Hepatocyte (in vitro differentiated cells): ENCODE data around the gene GHR. TPM values are rescaled to one million over a fixed set of nuclear protein-coding genes. Genes with fewer than 3 reads are reported as not detected.

ENCODE experiments used
- DNase-seq: peaks from one replicate; pipeline ENCODE4 v3.0.0-alpha.2; 2016; ENCODE audit warnings: low spot score
- H2AFZ ChIP-seq: fragments of 200-600 bp; sonication (generic); 2 replicates; pipeline ENCODE4 v1.6.0; 2016; ENCODE audit warnings: antibody characterized with exemption, mild to moderate bottlenecking
- H3K27ac ChIP-seq: fragments of 200-600 bp; sonication (generic); 2 replicates; pipeline ENCODE4 v1.5.1; 2016; ENCODE audit warnings: mild to moderate bottlenecking
- H3K27me3 ChIP-seq: fragments of 200-600 bp; sonication (generic); 2 replicates; pipeline ENCODE4 v1.6.1; 2016
- H3K36me3 ChIP-seq: fragments of 200-600 bp; sonication (generic); replicated peaks from 2 replicates; pipeline ENCODE4 v1.5.1; 2016; ENCODE audit warnings: low read depth; ENCODE audit not compliant: insufficient read depth
- H3K4me1 ChIP-seq: fragments of 200-600 bp; sonication (generic); 2 replicates; pipeline ENCODE4 v1.5.1; 2016; ENCODE audit warnings: mild to moderate bottlenecking, moderate library complexity; ENCODE audit not compliant: insufficient read depth
- H3K4me2 ChIP-seq: fragments of 200-600 bp; sonication (generic); 2 replicates; pipeline ENCODE4 v1.6.0; 2016
- H3K4me3 ChIP-seq: fragments of 200-600 bp; sonication (generic); 2 replicates; pipeline ENCODE4 v1.5.1; 2016; ENCODE audit warnings: mild to moderate bottlenecking
- H3K79me2 ChIP-seq: fragments of 200-600 bp; sonication (generic); 2 replicates; pipeline ENCODE4 v1.6.0; 2017; ENCODE audit warnings: mild to moderate bottlenecking
- H3K9me2 ChIP-seq: fragments of 200-600 bp; sonication (generic); replicated peaks from 2 replicates; pipeline ENCODE4 v1.6.0; 2017; ENCODE audit warnings: mild to moderate bottlenecking; ENCODE audit not compliant: insufficient read depth
- H3K9me3 ChIP-seq: fragments of 200-600 bp; sonication (generic); 2 replicates; pipeline ENCODE4 v1.5.1; 2016; ENCODE audit warnings: low read depth, mild to moderate bottlenecking
- H4K20me1 ChIP-seq: fragments of 200-600 bp; sonication (generic); 2 replicates; pipeline ENCODE4 v1.6.0; 2016; ENCODE audit warnings: mild to moderate bottlenecking; ENCODE audit not compliant: insufficient read depth, poor library complexity, severe bottlenecking
- EZH2 ChIP-seq: fragments of 200-600 bp; sonication (generic); IDR thresholded peaks from 2 replicates; pipeline ENCODE4 v1.6.1; 2016; ENCODE audit warnings: antibody characterized with exemption, mild to moderate bottlenecking, borderline replicate concordance
- EZH2phosphoT487 ChIP-seq: fragments of 200-600 bp; sonication (generic); IDR thresholded peaks from one replicate; pipeline ENCODE4 v1.6.1; 2018; ENCODE audit warnings: antibody characterized with exemption, mild to moderate bottlenecking, low read depth, moderate library complexity; ENCODE audit not compliant: unreplicated experiment, severe bottlenecking
- WGBS: methylation state at CpG from one replicate; pipeline ENCODE4 v1.1.6; 2016; ENCODE audit warnings: low lambda C conversion rate; ENCODE audit errors: missing lambda C conversion rate; 5-methylcytosine and 5-hydroxymethylcytosine counted together
- polyA plus RNA-seq: library from polyadenylated mRNA; unstranded; fragments of >200 nt; fragmentation: Nextera tagmentation; extraction: Ambion mirVana; gene quantifications from 2 replicates; pipeline ENCODE4 v1.2.1, GENCODE V29; 2016
- total RNA-seq: library from RNA; depleted of rRNA; stranded (reverse); fragments of >200 nt; gene quantifications from 2 replicates; pipeline ENCODE4 v1.2.3, GENCODE V29; 2014
- TF ChIP-seq, protein P1 (sequence below): fragments of 200-600 bp; sonication (generic); IDR thresholded peaks from 2 replicates; pipeline ENCODE4 v1.5.1; 2016; ENCODE audit warnings: antibody characterized with exemption, mild to moderate bottlenecking; ENCODE audit not compliant: poor library complexity

Gene GHR
- total and polyA plus RNA-seq, 2 experiments from 2014 or later: 14.4 to 24.3 TPM

DNA sequence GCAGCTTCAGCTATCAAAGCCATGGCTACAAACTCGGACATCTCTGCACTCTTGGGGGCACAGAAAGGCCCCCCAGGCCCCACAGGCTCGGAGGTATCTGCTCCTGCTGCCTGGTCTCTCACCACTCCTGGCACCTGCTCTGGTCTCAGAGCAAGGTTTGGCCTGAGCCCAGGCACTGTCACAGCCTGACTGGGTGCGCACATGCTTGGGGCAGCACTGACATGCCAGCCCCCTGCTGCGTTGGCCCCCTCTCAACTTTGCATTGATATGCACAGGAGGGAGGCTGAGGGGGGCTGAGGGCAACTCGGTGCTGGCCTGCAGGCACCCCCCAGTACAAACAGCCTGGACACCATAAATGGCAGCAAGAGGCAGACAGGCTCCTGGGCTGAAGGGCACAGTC is 27.1 kb upstream of the GHR start:
- H3K9me3 ChIP-seq: no peaks in the 10 kb centered on the region
- H3K4me1 ChIP-seq: no peaks in the 10 kb centered on the region
- WGBS: 91% methylated on average over 5 of the region's 5 CpGs
- no peaks in the 10 kb centered on the region for H3K9me2 ChIP-seq
- no peaks in the 10 kb centered on the region for H4K20me1 ChIP-seq
- no peak overlapping the region for H3K4me2 ChIP-seq
- H2AFZ ChIP-seq: no peak overlapping the region
- no peak for DNase-seq
- H3K27me3 ChIP-seq: no peaks in the 10 kb centered on the region
- H3K27ac ChIP-seq: no peak overlapping the region
- no peaks in the 10 kb centered on the region for H3K36me3 ChIP-seq
- no peak overlapping the region for H3K4me3 ChIP-seq
- TF ChIP-seq EZH2phosphoT487 (no peak), EZH2 (no peak)
- TF ChIP-seq, protein P1, sequence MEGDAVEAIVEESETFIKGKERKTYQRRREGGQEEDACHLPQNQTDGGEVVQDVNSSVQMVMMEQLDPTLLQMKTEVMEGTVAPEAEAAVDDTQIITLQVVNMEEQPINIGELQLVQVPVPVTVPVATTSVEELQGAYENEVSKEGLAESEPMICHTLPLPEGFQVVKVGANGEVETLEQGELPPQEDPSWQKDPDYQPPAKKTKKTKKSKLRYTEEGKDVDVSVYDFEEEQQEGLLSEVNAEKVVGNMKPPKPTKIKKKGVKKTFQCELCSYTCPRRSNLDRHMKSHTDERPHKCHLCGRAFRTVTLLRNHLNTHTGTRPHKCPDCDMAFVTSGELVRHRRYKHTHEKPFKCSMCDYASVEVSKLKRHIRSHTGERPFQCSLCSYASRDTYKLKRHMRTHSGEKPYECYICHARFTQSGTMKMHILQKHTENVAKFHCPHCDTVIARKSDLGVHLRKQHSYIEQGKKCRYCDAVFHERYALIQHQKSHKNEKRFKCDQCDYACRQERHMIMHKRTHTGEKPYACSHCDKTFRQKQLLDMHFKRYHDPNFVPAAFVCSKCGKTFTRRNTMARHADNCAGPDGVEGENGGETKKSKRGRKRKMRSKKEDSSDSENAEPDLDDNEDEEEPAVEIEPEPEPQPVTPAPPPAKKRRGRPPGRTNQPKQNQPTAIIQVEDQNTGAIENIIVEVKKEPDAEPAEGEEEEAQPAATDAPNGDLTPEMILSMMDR: no peak
- no peaks in the 10 kb centered on the region for H3K79me2 ChIP-seq

DNA sequence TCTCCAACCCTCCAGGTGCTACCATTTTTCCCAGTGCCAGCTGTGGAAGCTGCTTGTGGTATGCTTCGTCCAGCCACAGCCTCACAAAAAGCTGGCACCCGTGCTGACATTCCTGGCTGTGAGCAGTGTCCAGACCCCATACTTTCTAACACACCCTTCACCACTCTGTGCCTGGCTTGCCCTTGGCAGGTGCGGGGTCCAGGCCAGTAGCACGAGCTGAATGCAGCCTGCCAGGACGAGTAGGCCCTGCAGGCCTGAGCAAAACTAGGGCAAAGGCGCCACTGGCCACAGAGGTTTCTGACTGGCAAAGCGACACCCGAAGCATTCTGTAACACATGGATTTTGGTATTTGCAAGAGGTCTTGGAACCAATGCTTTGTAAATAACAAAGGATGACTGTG is 26.0 kb upstream of the GHR start:
- no peaks in the 10 kb centered on the region for H3K27me3 ChIP-seq
- H3K9me3 ChIP-seq: no peaks in the 10 kb centered on the region
- no peaks in the 10 kb centered on the region for H3K36me3 ChIP-seq
- no peak for DNase-seq
- no peak overlapping the region for H3K4me3 ChIP-seq
- H3K27ac ChIP-seq: no peak overlapping the region
- no peaks in the 10 kb centered on the region for H3K9me2 ChIP-seq
- H2AFZ ChIP-seq: no peak overlapping the region
- no peaks in the 10 kb centered on the region for H3K4me1 ChIP-seq
- no peaks in the 10 kb centered on the region for H3K79me2 ChIP-seq
- TF ChIP-seq EZH2phosphoT487 (no peak), EZH2 (no peak)
- TF ChIP-seq, protein P1: no peak
- 92% methylated on average over 8 of the region's 8 CpGs for WGBS
- H3K4me2 ChIP-seq: no peak overlapping the region
- no peaks in the 10 kb centered on the region for H4K20me1 ChIP-seq

DNA sequence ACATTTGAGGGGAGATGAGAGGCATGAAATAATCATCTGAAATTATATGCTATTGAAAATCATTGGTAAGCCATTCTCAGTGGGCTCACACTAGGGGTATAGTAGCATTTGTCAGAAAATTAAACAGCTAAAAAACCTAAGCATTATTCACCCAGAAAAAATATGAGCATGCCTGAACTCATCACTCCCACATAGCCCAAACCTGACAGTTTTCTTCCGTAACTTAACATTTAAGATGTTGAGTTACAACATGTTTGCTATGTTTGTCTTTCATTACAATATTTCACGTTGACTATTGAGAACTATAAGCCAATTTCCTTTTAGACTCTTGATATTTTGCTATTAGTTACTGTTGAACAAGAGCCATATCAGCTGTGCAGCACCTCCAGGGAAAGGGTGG is 23.5 kb upstream of the GHR start:
- Histone ChIP-seq H3K27me3 (no peaks in the 10 kb centered on the region), H3K9me2 (no peaks in the 10 kb centered on the region), H2AFZ (no peak overlapping the region), H3K4me3 (no peak overlapping the region), H3K79me2 (no peaks in the 10 kb centered on the region), H4K20me1 (no peaks in the 10 kb centered on the region), H3K4me1 (no peaks in the 10 kb centered on the region), H3K36me3 (no peaks in the 10 kb centered on the region), H3K27ac (no peak overlapping the region), H3K9me3 (no peaks in the 10 kb centered on the region), H3K4me2 (no peak overlapping the region)
- DNase-seq: no peak
- WGBS: 74% methylated on average over 2 of the region's 2 CpGs
- TF ChIP-seq, protein P1: no peak
- no peak for TF ChIP-seq EZH2
- no peak for TF ChIP-seq EZH2phosphoT487

DNA sequence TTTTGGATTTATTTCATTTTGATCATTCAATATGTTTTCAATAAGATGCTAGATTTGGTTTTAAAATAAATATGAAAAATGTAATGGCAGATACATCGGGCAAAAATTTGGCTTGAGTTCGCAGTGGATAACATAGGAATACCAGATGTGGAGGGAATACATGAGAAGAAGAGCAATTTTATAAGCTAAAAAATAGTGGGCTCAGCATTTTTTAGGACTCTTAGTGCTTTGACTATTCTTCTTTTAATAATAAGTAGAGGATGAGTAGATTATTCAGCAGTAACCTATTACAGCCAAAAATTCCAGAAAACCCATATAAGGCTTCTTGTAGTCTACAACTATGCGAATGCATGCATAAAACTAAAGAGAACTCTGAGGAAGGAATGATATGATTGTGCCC is 22.8 kb upstream of the GHR start:
- no peak overlapping the region for H3K4me3 ChIP-seq
- no peaks in the 10 kb centered on the region for H3K79me2 ChIP-seq
- no peak for DNase-seq
- H3K9me3 ChIP-seq: no peaks in the 10 kb centered on the region
- H3K27ac ChIP-seq: no peak overlapping the region
- no peaks in the 10 kb centered on the region for H3K27me3 ChIP-seq
- H3K4me1 ChIP-seq: no peaks in the 10 kb centered on the region
- TF ChIP-seq, protein P1: no peak
- TF ChIP-seq EZH2 (no peak), EZH2phosphoT487 (no peak)
- 88% methylated on average over 3 of the region's 3 CpGs for WGBS
- no peaks in the 10 kb centered on the region for H3K9me2 ChIP-seq
- H2AFZ ChIP-seq: no peak overlapping the region
- no peaks in the 10 kb centered on the region for H4K20me1 ChIP-seq
- no peaks in the 10 kb centered on the region for H3K36me3 ChIP-seq
- H3K4me2 ChIP-seq: no peak overlapping the region
